Nephron progenitor cell (in vitro differentiated cells): Measurements from ENCODE around the gene PAIP2.
A peak's percentile ranks its signal among the peaks of the same experiment; 100 is the strongest.

Experiments
- DNase-seq: peaks from one replicate; pipeline ENCODE4 v3.0.0; 2021
- H3K27ac Mint-ChIP-seq: 2 replicates; pipeline ENCODE4 v1.8.0; 2021; ENCODE audit warnings: mild to moderate bottlenecking, moderate library complexity, mixed read lengths
- H3K27me3 Mint-ChIP-seq: 2 replicates; pipeline ENCODE4 v1.8.0; 2021; ENCODE audit warnings: mild to moderate bottlenecking, low read depth, mixed read lengths; ENCODE audit not compliant: poor library complexity
- H3K36me3 Mint-ChIP-seq: 2 replicates; pipeline ENCODE4 v1.8.0; 2021; ENCODE audit warnings: low read depth, mixed read lengths
- H3K4me1 Mint-ChIP-seq: 2 replicates; pipeline ENCODE4 v1.8.0; 2021; ENCODE audit warnings: mixed read lengths
- H3K4me3 Mint-ChIP-seq: 2 replicates; pipeline ENCODE4 v1.8.0; 2021; ENCODE audit warnings: mild to moderate bottlenecking, moderate library complexity, mixed read lengths
- H3K9me3 Mint-ChIP-seq: 2 replicates; pipeline ENCODE4 v1.8.0; 2021; ENCODE audit warnings: mild to moderate bottlenecking, moderate library complexity, mixed read lengths
- TF ChIP-seq, protein P1 (sequence below): fragments of 200-600 bp; sonication (generic); IDR thresholded peaks from 2 replicates; pipeline ENCODE4 v1.5.0; 2021; ENCODE audit warnings: antibody characterized with exemption

The PAIP2 gene

DNA sequence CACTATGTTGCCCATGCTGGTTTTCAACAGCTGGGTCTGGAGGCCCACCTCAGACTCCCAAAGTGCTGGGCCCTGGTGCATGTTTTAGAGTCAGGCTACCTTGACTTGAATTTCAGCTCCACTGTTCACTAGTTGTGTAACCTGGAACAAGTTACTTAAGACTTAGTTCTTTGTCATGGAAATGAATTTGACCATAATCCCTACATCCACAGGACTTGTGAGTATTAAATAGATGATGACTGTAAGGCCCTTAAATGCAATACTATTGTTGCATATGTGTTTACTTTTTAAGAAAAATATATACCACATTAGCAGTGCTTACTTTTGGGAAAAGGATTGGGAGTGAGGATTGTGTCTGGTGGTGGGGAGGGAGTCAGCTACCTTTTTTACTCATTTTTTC, 16.4 kb downstream of the PAIP2 start:
- Mint-ChIP-seq H3K27ac (no peak overlapping the region), H3K27me3 (peaks cover 4% of the 10 kb centered on the region), H3K36me3 (peaks cover 86% of the 10 kb centered on the region), H3K4me3 (no peak overlapping the region), H3K9me3 (peaks cover 25% of the 10 kb centered on the region), H3K4me1 (no peaks in the 10 kb centered on the region)
- TF ChIP-seq, protein P1, sequence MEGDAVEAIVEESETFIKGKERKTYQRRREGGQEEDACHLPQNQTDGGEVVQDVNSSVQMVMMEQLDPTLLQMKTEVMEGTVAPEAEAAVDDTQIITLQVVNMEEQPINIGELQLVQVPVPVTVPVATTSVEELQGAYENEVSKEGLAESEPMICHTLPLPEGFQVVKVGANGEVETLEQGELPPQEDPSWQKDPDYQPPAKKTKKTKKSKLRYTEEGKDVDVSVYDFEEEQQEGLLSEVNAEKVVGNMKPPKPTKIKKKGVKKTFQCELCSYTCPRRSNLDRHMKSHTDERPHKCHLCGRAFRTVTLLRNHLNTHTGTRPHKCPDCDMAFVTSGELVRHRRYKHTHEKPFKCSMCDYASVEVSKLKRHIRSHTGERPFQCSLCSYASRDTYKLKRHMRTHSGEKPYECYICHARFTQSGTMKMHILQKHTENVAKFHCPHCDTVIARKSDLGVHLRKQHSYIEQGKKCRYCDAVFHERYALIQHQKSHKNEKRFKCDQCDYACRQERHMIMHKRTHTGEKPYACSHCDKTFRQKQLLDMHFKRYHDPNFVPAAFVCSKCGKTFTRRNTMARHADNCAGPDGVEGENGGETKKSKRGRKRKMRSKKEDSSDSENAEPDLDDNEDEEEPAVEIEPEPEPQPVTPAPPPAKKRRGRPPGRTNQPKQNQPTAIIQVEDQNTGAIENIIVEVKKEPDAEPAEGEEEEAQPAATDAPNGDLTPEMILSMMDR: no peak
- no peak for DNase-seq

DNA sequence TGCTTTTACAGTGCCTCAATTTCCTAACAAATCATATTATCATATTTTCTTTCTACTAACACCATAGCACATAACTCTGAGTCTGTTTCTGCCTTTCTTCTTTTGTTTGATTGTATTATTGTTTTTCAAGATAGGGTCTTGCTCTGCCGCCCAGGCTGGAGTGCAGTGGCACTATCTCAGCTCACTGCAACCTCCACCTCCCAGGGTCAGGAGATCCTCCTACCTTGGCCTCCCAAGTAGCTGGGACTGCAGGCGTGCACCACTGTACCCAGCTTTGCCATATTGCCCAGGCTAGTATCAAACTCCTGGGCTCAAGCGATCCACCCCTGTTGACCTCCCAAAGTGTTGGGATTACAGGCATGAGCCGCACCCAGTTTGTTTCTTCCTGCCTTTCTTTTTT, 18.7 kb downstream of the PAIP2 start:
- Mint-ChIP-seq H3K36me3 (peaks cover 83% of the 10 kb centered on the region), H3K4me1 (no peaks in the 10 kb centered on the region), H3K9me3 (peaks cover 9% of the 10 kb centered on the region), H3K27ac (peak overlapping the region; percentile 77), H3K4me3 (no peak overlapping the region), H3K27me3 (peaks cover 2% of the 10 kb centered on the region)
- TF ChIP-seq, protein P1: no peak
- no peak for DNase-seq

DNA sequence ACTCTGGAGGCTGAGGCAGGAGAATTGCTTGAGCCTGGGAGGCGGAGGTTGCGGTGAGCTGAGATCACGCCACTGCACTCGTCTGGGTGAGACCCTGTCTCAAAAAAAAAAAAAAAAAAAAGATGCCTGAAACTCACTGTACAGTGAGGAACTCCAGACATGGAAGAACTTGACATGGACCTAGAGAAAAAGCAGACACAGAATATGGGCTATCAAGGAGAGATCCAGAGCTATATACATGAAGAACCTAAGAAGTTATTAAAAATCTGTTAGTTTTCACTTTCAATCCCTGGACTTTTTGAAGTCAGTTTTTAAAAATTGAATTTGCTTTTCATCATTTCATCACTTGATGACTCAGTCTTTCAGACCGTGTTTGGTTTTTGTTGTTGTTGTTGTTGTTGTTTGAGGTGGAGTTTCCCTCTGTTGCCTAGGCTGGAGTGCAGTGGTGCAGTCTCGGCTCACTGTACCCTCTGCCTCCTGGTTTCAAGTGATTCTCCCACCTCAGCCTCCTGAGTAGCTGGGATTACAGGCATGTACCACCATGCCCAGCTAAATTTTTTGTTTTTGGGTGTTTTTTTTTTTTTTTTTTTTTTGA, 20.3 kb downstream of the PAIP2 start:
- Mint-ChIP-seq H3K27ac (no peak overlapping the region), H3K9me3 (peaks cover 5% of the 10 kb centered on the region), H3K36me3 (peaks cover 88% of the 10 kb centered on the region), H3K4me1 (no peaks in the 10 kb centered on the region), H3K27me3 (no peaks in the 10 kb centered on the region), H3K4me3 (no peak overlapping the region)
- no peak for DNase-seq
- TF ChIP-seq, protein P1: no peak

DNA sequence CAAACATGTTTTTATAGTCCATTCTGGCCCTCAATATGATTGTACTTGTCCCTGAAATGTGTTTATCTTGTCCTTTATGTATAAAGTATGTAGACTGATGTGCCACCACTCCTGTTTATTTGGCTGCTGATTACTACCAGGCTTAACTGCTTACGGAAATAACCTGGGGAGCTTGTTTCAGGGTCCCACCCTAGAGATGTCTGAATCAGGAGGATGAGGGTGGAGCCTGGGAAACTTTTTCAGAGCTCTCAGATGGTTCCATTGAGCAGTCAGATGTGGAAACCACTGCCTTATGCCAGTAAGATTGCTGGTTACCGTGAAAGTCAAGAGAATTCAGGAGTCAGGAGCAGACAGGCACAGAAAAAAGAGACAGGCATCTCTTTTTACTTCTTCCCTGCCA, 22.3 kb downstream of the PAIP2 start:
- TF ChIP-seq, protein P1: no peak
- H3K27me3 Mint-ChIP-seq: no peaks in the 10 kb centered on the region
- no peak overlapping the region for H3K27ac Mint-ChIP-seq
- H3K4me3 Mint-ChIP-seq: no peak overlapping the region
- no peak for DNase-seq
- H3K36me3 Mint-ChIP-seq: peaks cover 81% of the 10 kb centered on the region
- H3K9me3 Mint-ChIP-seq: no peaks in the 10 kb centered on the region
- no peaks in the 10 kb centered on the region for H3K4me1 Mint-ChIP-seq

DNA sequence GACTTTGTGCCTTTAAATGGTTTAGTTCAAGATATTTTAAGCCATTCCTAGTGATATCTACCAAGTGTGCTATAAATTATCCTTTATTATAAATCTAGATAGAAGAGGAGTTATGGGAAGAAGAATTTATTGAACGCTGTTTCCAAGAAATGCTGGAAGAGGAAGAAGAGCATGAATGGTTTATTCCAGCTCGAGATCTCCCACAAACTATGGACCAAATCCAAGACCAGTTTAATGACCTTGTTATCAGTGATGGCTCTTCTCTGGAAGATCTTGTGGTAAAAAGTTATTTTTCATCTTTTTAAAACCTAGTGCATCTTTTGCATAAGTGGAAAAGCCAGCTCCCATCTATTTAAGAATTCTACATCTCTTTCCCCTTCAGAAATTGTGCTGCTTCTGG, 22.8 kb downstream of the PAIP2 start:
- Mint-ChIP-seq H3K27ac (no peak overlapping the region), H3K4me1 (no peaks in the 10 kb centered on the region), H3K4me3 (no peak overlapping the region), H3K36me3 (peaks cover 80% of the 10 kb centered on the region), H3K27me3 (no peaks in the 10 kb centered on the region), H3K9me3 (no peaks in the 10 kb centered on the region)
- TF ChIP-seq, protein P1: no peak
- DNase-seq: no peak

DNA sequence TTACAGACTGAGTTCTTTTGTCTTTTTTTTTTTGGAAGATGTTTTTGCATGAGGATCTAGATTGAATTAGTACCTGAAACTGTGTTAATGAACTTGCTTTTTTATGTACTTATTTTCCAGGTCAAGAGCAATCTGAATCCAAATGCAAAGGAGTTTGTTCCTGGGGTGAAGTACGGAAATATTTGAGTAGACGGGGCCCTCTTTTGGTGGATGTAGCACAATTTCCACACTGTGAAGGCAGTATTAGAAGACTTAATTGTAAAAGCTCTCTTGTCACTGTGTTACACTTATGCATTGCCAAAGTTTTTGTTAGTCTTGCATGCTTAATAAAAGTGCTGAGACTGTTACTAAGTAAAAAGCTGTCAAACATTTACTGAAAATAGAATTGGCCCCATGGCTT, 27.0 kb downstream of the PAIP2 start:
- DNase-seq: no peak
- Mint-ChIP-seq H3K27me3 (no peaks in the 10 kb centered on the region), H3K9me3 (no peaks in the 10 kb centered on the region), H3K4me1 (no peaks in the 10 kb centered on the region), H3K4me3 (no peak overlapping the region), H3K36me3 (peaks cover 77% of the 10 kb centered on the region), H3K27ac (no peak overlapping the region)
- TF ChIP-seq, protein P1: no peak
